PC-9 (cell line): ENCODE data around the gene MATN1.

Source experiments
- EZH2 ChIP-seq: fragments of 200-600 bp; sonication (generic); IDR thresholded peaks from 2 replicates; pipeline ENCODE4 v1.8.0; 2017; ENCODE audit warnings: antibody characterized with exemption, low read depth
- TF ChIP-seq, protein P1 (sequence below): fragments of 200-600 bp; sonication (generic); conservative IDR thresholded peaks from 2 replicates; pipeline ENCODE4 v1.6.1; 2017; ENCODE audit warnings: mixed run types, antibody characterized with exemption, mild to moderate bottlenecking, moderate library complexity

DNA sequence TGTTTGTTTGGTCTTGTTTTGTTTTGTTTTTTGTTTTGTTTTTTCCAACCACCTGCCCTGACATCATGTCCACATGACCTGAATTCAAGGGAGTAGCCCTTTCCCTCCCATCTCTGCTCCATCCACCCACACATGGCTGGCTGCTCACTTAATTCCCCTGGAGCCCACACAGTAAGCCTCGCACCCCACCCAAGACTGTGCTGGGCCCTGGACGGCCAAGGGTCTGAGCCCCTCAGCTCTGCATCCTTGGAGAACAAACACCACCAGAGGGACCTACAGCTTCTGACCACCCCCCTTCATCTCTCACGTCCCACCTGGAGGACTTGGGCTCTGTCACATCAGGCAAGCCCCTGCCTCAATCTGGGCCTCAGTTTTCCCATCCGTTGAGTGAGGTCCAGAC lies 39.1 kb downstream of the MATN1 start:
- TF ChIP-seq, protein P1, sequence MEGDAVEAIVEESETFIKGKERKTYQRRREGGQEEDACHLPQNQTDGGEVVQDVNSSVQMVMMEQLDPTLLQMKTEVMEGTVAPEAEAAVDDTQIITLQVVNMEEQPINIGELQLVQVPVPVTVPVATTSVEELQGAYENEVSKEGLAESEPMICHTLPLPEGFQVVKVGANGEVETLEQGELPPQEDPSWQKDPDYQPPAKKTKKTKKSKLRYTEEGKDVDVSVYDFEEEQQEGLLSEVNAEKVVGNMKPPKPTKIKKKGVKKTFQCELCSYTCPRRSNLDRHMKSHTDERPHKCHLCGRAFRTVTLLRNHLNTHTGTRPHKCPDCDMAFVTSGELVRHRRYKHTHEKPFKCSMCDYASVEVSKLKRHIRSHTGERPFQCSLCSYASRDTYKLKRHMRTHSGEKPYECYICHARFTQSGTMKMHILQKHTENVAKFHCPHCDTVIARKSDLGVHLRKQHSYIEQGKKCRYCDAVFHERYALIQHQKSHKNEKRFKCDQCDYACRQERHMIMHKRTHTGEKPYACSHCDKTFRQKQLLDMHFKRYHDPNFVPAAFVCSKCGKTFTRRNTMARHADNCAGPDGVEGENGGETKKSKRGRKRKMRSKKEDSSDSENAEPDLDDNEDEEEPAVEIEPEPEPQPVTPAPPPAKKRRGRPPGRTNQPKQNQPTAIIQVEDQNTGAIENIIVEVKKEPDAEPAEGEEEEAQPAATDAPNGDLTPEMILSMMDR, result no peak
- no peak for TF ChIP-seq EZH2
